HG03060 (cell line): ENCODE results near the gene CGB3.
A peak's percentile ranks its signal among the peaks of the same experiment; 100 is the strongest.

Experiments
- ATAC-seq: cut with Tn5 transposase; IDR thresholded peaks from one replicate; pipeline ENCODE4 v1.9.1; 2021; ENCODE audit warnings: low read depth, moderate number of reproducible peaks; ENCODE audit not compliant: unreplicated experiment

CGB3 gene

GRCh38 chr19:49017666-49018351, 6.3 kb downstream of the CGB3 start:
- no peak for ATAC-seq

DNA sequence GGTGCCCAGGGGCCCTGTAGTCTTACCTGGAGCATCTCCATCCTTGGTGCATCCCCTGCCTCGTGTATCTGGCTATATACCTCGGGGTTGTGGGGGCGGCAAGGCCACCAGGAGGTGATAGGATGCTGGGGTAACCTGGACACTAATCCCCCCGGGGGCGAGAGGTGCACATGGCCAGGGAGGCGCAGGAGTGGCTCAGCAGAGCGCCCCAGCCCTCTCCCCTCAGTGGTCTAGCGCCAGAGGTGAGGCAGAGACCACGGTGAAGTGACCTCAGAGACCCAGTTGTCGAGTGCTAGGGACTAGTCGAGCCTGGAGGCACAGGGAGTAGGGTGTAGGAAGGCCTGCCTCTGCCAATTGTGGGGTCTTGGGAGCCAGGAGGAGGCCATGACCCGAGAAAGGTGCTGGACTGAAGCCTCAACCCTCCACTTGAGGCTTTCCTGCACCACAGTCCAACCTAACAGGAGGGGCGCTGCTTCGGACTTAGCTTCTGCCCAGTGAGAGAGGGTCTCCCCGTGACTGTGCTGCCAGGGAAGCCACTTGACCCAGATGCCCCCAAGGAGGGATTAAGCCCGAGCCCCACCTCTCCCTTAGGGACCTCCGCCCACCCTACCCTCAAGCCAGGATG, 7.0 kb downstream of the CGB3 start, which contains the start of gene LHB:
TSS of gene LHB (minus strand) at position 51 of the 625 bp plus-strand sequence. CDS start at position 41, 10 bp downstream.
- ATAC-seq: no peak

- ATAC-seq: no peak
Observed at GRCh38 chr19:49016067-49016839, 7.9 kb downstream of the CGB3 start.

DNA sequence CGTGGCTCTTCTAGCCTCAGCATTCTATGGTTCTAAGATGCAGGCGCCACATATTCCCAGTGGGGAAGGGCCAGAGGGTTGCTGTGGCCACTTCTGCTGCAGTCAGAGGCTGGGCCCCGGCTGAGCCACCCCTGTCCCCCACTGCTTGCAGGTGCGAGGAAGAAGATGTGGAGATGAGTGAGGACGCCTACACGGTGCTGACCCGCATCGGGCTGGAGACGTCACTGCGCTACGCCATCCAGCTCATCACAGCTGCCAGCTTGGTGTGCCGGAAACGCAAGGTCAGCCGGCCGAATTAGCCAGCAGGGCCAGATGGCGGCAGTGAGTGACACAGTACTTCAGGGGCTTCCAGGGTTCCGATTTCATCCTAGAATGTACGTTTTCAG, 9.3 kb downstream of the CGB3 start:
- ATAC-seq: no peak

DNA sequence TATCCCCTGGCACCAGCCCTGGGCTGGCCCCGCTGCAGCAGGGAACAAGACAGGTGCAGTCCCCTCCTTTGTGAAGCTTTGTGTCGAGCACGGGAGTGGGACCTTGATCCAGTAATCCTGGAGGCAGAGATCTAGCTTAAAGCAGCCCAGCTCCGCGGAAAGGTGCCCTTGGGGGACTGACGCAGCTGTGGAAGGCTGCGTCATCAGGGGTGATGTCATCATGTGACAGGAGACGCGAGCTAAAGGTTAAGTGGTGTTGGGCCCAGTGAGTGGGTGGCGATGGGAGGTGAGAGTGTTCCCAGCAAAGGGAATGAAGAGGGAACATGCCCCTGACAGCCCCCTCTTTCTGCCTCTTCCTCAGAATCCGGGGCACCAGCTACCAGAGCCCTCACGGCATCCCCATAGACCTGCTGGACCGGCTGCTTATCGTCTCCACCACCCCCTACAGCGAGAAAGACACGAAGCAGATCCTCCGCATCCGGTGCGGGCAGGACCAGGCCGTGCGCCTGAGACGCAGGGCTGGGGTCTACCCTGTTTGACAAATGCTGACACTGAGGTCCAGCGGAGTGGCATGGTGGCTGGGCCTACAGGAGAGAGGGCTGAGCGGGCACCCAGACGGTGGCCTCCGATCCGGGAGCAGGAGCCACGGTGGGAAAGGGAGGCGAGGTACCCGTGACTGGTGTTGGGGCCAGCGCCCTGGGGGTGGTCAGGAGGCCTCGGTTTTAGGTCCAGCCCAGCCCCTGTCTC, 9.8 kb downstream of the CGB3 start:
- no peak for ATAC-seq

GRCh38 chr19:49011194-49011593, 12.9 kb downstream of the CGB3 start:
- no peak for ATAC-seq

- no peak for ATAC-seq
Observed at GRCh38 chr19:49010453-49010852, 13.7 kb downstream of the CGB3 start.

GRCh38 chr19:49009828-49010227, 14.3 kb downstream of the CGB3 start:
- ATAC-seq: no peak

DNA sequence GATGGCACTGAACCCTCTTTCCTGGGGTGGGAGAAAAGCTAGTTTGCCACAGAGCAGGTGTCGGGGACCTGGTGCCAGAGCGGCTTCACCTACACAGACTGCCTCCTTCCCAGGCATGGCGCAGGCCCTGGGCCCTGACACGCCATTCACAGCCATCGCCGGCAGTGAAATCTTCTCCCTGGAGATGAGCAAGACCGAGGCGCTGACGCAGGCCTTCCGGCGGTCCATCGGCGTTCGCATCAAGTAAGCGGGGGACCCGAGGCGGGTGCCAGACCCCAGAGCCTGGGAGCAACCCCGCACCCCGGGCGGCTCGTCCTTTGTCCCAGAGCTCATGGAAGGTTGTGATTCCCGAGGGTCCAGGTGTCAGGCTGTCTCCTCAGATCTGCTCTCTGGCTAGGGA, 17.2 kb downstream of the CGB3 start:
- no peak for ATAC-seq

DNA sequence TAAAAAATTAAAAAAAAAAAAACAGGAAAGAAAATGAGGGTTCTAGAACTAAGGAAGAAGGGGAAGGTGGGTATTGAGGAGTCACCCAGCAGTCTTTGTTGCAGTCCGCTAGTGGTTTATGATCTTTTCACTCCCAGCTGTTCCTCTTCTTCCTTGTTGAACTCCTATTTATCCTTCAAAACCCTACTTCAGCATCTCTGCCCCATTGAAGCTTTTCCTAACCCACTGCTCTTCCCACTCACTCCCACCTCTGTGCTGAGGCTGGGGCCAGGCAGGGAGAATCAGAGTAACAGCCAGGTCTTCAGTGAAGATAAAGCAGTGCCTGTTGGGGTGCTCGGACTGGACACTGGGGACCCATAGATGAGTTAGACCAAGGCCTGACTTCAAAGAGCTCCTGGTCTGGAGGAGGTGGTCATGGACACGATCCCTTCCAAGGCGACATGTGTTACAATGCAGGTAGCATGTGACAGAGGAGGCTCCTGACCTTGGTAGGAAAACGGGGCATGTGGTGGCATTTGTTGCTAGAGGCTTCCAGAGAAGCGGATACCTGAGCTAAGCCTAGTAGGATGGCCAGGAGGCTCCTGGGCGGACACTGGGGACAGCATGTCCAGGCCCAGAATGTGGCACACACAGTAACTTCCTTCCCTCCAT, 19.0 kb downstream of the CGB3 start:
- ATAC-seq: no peak

- no peak for ATAC-seq
Observed at GRCh38 chr19:49004133-49004532, 20.0 kb downstream of the CGB3 start.

DNA sequence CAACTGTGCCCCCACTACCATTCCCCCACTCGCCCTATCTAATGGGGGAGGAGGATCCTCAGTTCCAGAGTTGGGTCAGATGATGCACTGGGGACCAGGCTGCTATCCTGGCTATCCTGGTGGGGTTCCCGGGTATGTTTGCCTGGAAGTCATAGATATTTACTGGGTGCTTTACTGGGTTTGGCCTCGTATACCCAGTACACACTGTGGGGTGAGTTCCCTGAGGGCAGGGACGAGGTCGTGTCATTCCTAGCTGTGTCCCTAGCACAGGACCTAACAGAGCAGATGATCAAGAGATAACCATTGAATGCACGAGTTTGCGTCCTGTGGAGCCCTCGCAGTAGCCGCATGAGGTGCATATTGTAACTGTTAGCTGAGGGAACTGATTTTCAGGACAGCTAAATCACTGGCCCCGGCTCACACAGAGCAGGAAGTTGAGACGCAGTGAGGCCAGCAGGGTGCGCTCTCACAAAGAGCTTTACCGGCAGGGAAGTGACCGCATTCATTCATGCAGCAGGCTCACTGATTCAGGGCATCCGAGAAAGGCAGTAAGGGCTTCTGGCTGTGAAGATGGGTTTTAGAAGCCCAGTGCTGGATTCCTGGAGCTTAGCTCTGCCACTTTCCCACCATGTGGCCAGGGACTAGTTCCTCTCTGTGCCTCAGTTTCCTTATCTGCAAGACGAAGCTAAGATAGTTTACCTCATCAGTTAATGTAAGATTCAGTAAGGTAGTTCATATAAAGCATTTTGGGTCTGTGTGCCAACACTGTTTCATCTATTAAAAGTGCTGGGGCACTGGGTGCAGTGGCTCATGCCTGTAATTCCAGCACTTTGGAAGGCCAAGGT, 24.4 kb downstream of the CGB3 start:
- no peak for ATAC-seq

- no peak for ATAC-seq
Observed at GRCh38 chr19:48997972-48998371, 26.2 kb downstream of the CGB3 start.

DNA sequence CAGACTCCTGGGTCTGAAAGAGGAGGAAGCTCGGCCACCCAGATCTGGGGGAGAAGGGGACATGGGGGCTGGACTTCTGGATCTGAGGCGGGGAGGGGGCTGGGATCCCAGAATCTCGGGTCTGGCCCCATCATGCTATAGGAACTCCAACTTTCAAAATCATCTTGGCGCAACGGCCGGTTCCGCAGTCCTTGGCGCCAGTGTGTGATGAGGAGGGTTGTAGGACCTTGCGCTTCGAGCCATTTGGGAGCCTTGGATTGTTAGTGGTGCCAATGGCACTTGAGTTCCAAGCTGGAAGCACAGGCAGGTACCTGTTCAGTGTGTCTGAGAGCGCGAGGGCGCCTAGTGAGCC, 30.1 kb downstream of the CGB3 start:
- no peak for ATAC-seq

- ATAC-seq: peak; percentile 69
Observed at GRCh38 chr19:48993175-48994034, 30.7 kb downstream of the CGB3 start, which contains the start of the genes GYS1 and RUVBL2. Gene GYS1, minus strand, starts transcription at chr19:48993309. Its CDS starts 197 bp downstream, at chr19:48993112. Gene RUVBL2, plus strand, starts transcription at chr19:48993887. Its CDS starts 25 bp downstream, at chr19:48993912.

DNA sequence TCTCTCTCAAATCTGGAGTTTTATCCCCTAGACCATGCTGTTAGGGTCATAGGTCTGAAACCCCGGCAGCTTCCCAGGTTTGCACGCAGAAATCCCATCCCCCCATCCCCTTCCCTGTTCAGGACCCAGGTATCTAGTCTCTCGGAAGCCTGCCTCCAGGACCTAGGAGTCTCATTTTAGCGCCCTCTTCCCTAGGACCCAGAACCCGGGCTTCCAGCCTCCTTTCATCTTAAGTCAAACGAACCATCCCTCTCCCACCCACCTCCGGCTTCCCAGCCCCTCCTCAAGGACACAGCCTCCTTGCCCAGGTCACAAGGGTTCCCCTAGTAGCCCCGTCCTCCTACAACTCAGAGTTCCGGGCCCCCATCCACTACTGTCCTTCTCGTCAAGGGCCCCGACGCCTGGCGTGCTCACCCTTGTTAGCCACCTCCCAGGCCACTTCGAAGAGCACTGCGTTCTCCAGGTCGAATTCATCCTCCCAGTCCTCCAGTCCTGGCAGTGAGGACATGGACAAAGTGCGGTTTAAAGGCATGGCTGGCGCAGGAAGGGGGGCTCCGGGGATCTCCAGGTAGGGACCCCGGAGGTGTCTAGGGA, 31.5 kb downstream of the CGB3 start:
- ATAC-seq: no peak

GRCh38 chr19:48991873-48992580, 32.1 kb downstream of the CGB3 start:
- ATAC-seq: no peak
